Effector memory CD4-positive, alpha-beta T cell (primary cell): ENCODE results near the gene SPINK8.

Source experiments
- DNase-seq, 3 donors: peaks; one replicate each; pipeline ENCODE4 v3.0.0-alpha.2; 2020
- H3K27ac ChIP-seq: 2 replicates; pipeline ENCODE4 v1.7.0; 2013; ENCODE audit warnings: mild to moderate bottlenecking, low read length, moderate library complexity; ENCODE audit not compliant: insufficient read depth, poor library complexity, severe bottlenecking
- H3K27me3 ChIP-seq: replicated peaks from 2 replicates; pipeline ENCODE4 v1.7.0; 2013; ENCODE audit warnings: mild to moderate bottlenecking, low read length; ENCODE audit not compliant: insufficient read depth, control insufficient read depth, poor library complexity, severe bottlenecking
- H3K36me3 ChIP-seq: 2 replicates; pipeline ENCODE4 v1.7.0; 2013; ENCODE audit warnings: mild to moderate bottlenecking, low read length, moderate library complexity; ENCODE audit not compliant: control insufficient read depth, insufficient read depth
- H3K4me1 ChIP-seq: 2 replicates; pipeline ENCODE4 v1.7.0; 2013; ENCODE audit warnings: low read length, mild to moderate bottlenecking; ENCODE audit not compliant: control insufficient read depth, insufficient read depth, poor library complexity, severe bottlenecking
- H3K4me3 ChIP-seq: 2 replicates; pipeline ENCODE4 v1.7.0; 2013; ENCODE audit warnings: low read length, low read depth, mild to moderate bottlenecking; ENCODE audit not compliant: insufficient read depth, poor library complexity, severe bottlenecking
- H3K9me3 ChIP-seq: 2 replicates; pipeline ENCODE4 v1.7.0; 2013; ENCODE audit warnings: mild to moderate bottlenecking, low read length, moderate library complexity; ENCODE audit not compliant: control insufficient read depth

SPINK8 gene

GRCh38 chr3:48301020-48301799, 32.3 kb downstream of the SPINK8 start, which contains the start of gene NME6:
NME6 (minus strand) TSS chr3:48301367.
- Histone ChIP-seq H3K27me3 (no peaks in the 10 kb centered on the region), H3K9me3 (no peaks in the 10 kb centered on the region), H3K4me3 (peak within 1 kb of the TSS; percentile 84)

GRCh38 chr3:48299746-48300712, 33.4 kb downstream of the SPINK8 start:
- Histone ChIP-seq H3K4me3 (peak overlapping the region; percentile 84), H3K27me3 (no peaks in the 10 kb centered on the region), H3K4me1 (peaks cover 16% of the 10 kb centered on the region), H3K27ac (peak overlapping the region; percentile 88), H3K36me3 (peaks cover 26% of the 10 kb centered on the region), H3K9me3 (no peaks in the 10 kb centered on the region)
- DNase-seq = peak in 1 of 3 donors; percentile 14

More at GRCh38 chr3:48301020-48301799, 32.3 kb downstream of the SPINK8 start, which contains the start of gene NME6:
- DNase-seq = peak; percentile 73 to 80 (median 80)
- peak within 1 kb of the TSS; percentile 88 for H3K27ac ChIP-seq
- peaks cover 16% of the 10 kb centered on the region for H3K4me1 ChIP-seq
- H3K36me3 ChIP-seq = peaks cover 21% of the 10 kb centered on the region

DNA sequence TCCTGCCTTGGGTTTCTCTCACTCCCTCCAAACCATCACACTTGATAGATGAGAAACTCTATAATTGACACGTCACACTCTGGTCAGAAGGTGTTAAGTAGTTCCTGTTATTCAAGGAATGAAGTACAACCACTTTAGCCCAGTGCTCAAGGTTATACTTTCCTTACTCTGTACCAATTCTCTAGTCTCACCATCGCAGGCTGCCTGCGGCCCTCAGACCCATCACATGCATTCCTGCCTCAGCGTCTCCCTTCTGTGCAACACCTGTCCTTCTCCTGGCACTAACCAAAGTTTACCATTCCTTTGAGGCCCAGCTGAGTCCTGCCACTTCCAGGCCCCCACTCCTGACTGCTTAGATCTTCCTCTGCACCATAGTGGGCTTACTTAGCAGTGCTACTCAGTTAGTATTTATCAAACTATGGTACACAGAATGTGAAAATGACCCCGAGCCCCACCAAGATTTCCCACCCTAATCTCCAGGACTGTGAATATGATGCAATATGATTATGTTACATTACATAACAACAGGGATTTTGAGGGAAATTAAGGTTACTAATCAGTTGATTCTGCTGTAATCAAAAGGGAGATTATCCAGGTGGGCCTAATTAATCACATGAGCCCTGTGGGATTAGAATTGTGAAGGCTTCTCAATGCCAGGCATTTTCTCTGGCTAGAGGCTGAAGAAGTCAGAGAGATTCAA, 36.2 kb downstream of the SPINK8 start:
- peaks cover 47% of the 10 kb centered on the region for H3K36me3 ChIP-seq
- H3K27ac ChIP-seq = no peak overlapping the region
- no peaks in the 10 kb centered on the region for H3K9me3 ChIP-seq
- peaks cover 16% of the 10 kb centered on the region for H3K4me1 ChIP-seq
- no peak for DNase-seq
- H3K27me3 ChIP-seq = no peaks in the 10 kb centered on the region
- H3K4me3 ChIP-seq = no peak overlapping the region

DNA sequence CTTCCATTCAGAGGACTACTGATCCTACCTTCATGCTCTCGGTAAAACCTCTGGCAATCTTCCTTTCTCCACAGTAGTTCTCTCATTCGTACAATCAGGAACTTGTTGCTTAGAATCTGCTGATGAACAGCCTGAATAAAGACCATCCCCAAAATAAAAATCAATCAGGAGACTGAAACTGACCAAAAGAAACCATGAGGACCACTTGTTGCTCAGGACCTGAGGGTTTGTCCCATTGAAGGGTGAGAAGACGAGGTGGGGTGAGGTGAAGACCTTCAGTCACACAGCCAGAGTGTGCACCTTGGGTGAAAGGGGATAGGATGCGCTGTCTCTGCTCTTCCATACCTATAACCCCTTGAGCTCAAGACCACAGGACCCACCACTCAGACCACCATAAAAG, 36.8 kb downstream of the SPINK8 start:
- Histone ChIP-seq H3K9me3 (no peaks in the 10 kb centered on the region), H3K4me3 (no peak overlapping the region), H3K27me3 (no peaks in the 10 kb centered on the region), H3K4me1 (peaks cover 12% of the 10 kb centered on the region), H3K36me3 (peaks cover 47% of the 10 kb centered on the region), H3K27ac (no peak overlapping the region)
- no peak for DNase-seq

DNA sequence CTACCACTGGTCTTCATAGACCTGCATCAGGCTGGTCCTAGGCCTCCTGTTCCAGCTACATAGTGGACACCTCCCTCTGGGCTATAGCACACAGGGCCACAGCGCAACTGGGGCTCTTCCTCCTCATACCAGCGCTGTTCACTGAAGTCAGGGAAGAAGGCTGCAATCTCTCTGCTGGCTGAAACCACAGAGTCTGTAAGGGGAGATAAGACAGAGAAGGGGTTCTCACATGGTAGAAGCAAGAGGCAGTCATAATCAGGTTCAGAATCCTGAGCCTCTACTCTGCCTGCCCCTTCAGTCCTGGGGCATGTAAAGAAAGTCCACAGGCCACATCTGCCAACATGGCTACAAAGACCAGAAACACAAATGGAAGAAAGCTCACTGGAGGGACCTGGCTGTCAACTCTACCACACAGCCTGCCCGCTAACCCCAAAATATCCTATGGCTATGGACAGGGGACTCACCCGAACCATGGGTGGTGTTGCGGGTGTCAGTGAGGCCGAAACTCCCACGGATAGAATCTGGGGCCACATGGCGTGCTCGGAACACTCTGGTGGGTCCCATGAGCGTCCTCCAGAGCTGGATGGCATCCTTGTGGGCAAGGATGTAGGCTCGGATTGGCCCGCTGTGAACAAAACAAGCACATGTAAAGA, 38.7 kb downstream of the SPINK8 start:
- no peak for DNase-seq
- Histone ChIP-seq H3K27me3 (no peaks in the 10 kb centered on the region), H3K4me3 (no peak overlapping the region), H3K27ac (no peak overlapping the region), H3K36me3 (peaks cover 47% of the 10 kb centered on the region), H3K4me1 (peaks cover 2% of the 10 kb centered on the region), H3K9me3 (no peaks in the 10 kb centered on the region)

DNA sequence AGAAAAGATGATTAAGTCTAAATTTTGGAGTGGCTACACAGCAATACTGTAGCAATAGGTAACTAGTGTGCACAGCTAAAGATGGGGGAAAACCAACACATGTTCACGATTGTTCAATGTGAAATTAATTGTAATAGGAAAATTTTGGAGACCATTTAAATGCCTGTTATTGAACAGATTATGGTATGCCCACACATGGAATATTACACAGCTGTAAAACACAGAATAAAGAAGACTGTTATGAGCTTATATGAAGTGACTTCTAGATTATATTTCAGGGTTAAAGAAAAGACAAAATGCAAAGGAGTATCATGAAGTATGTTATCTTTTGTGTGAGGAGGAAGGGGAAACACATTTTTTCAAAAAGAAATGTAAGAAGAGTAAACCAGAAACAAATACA, 43.8 kb downstream of the SPINK8 start:
- DNase-seq = no peak
- Histone ChIP-seq H3K9me3 (no peaks in the 10 kb centered on the region), H3K4me3 (no peak overlapping the region), H3K36me3 (peaks cover 21% of the 10 kb centered on the region), H3K4me1 (no peaks in the 10 kb centered on the region), H3K27me3 (no peaks in the 10 kb centered on the region), H3K27ac (no peak overlapping the region)

GRCh38 chr3:48287034-48287433, 46.4 kb downstream of the SPINK8 start:
- DNase-seq = no peak
- Histone ChIP-seq H3K4me1 (no peaks in the 10 kb centered on the region), H3K27me3 (no peaks in the 10 kb centered on the region), H3K27ac (no peak overlapping the region), H3K9me3 (no peaks in the 10 kb centered on the region), H3K4me3 (no peak overlapping the region), H3K36me3 (peaks cover 3% of the 10 kb centered on the region)

DNA sequence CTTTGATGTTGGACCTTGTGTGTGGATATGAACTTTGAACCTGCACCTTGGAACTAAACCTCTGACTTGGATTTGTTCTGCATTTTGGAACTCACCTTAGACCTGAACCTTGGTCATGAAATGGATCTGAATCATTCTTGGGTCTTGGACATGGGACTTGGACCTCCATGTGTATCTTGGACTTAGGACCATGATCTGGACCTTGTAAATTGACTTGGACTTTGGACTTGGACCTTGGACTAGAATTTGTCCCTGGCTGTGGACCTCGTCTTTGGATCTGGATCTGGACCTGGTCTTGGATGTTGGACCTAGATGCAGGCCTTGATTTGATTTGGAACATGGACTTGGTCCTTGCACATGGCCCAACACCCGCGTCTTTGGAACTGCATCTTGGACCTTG, 47.2 kb downstream of the SPINK8 start:
- Histone ChIP-seq H3K9me3 (no peaks in the 10 kb centered on the region), H3K36me3 (peaks cover 3% of the 10 kb centered on the region), H3K27ac (no peak overlapping the region), H3K4me3 (no peak overlapping the region), H3K27me3 (no peaks in the 10 kb centered on the region), H3K4me1 (no peaks in the 10 kb centered on the region)
- DNase-seq = no peak

DNA sequence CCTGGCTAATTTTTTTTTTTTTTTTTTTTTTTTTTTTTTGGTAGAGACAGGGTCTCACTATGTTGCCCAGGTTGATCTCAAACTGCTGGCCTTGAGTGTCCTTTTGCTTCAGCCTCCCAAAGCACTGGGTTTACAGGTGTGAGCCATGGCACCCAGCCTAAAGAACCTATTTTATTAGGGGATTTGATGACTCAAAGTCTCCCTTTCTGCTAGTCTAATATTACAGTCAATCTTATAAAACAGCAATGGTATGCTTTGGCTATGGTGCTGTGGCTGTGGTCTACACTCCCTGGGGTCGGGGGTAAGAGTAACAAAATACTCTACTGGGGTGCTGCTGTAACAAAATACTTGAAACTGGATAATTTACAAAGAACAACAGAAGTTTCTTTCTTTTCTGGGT, 47.8 kb downstream of the SPINK8 start:
- no peak for DNase-seq
- Histone ChIP-seq H3K27me3 (no peaks in the 10 kb centered on the region), H3K36me3 (peaks cover 3% of the 10 kb centered on the region), H3K4me1 (no peaks in the 10 kb centered on the region), H3K9me3 (no peaks in the 10 kb centered on the region), H3K4me3 (no peak overlapping the region), H3K27ac (no peak overlapping the region)
